WTC11 (cell line): ENCODE measurements around the gene MYO3A. TPM values are rescaled to one million over a fixed set of nuclear protein-coding genes. Genes with fewer than 3 reads are reported as not detected.

Source experiments
- ATAC-seq: fragments of 200-7000 bp; cut with Tn5 transposase; 2 replicates; pipeline ENCODE4 v1.10.0; 2021; ENCODE audit warnings: mild to moderate bottlenecking, moderate library complexity
- CTCF ChIA-PET: fragments of 300-600 bp; sonication (Branson Sonifier 250); formaldehyde crosslinking; loops from one replicate; lab custom pipeline; 2021; ENCODE audit warnings: antibody characterized with exemption; lab: Charles Lee
- POLR2A ChIA-PET: fragments of 350-600 bp; sonication (Branson Sonifier 250); formaldehyde crosslinking; loops from one replicate; lab custom pipeline; 2021; ENCODE audit warnings: antibody characterized with exemption; lab: Charles Lee
- DNase-seq: peaks from one replicate; pipeline ENCODE4 v3.0.0; 2021; ENCODE audit warnings: low spot score
- H3K27ac Mint-ChIP-seq: 2 replicates; pipeline ENCODE4 v1.8.0; 2021; ENCODE audit warnings: mixed read lengths
- H3K27me3 Mint-ChIP-seq: 2 replicates; pipeline ENCODE4 v1.8.0; 2021; ENCODE audit warnings: low read depth, mild to moderate bottlenecking, moderate library complexity, mixed read lengths
- H3K36me3 Mint-ChIP-seq: 2 replicates; pipeline ENCODE4 v1.8.0; 2021; ENCODE audit warnings: mixed read lengths
- H3K4me1 Mint-ChIP-seq: 2 replicates; pipeline ENCODE4 v1.8.0; 2022; ENCODE audit warnings: mixed read lengths
- H3K4me3 Mint-ChIP-seq: 2 replicates; pipeline ENCODE4 v1.8.0; 2021; ENCODE audit warnings: mild to moderate bottlenecking, moderate library complexity, mixed read lengths
- H3K9me3 Mint-ChIP-seq: 2 replicates; pipeline ENCODE4 v1.8.0; 2021; ENCODE audit warnings: mixed read lengths
- ELF4 ChIP-seq: sonication (generic); formaldehyde crosslinking; IDR thresholded peaks from 2 replicates; pipeline ENCODE4 v1.8.1; 2022; ENCODE audit warnings: low read depth, mild to moderate bottlenecking, moderate library complexity, missing genetic modification reagents
- GTF2I ChIP-seq: fragments of 250-450 bp; sonication (Bioruptor Pico); conservative IDR thresholded peaks from 2 replicates; pipeline ENCODE4 v1.4.0; 2021; ENCODE audit warnings: mild to moderate bottlenecking
- IRF2 ChIP-seq: sonication (generic); formaldehyde crosslinking; IDR thresholded peaks from 2 replicates; pipeline ENCODE4 v1.8.0; 2022; ENCODE audit warnings: low read depth, missing genetic modification reagents, borderline replicate concordance
- ZBTB21 ChIP-seq: sonication (generic); formaldehyde crosslinking; IDR thresholded peaks from 2 replicates; pipeline ENCODE4 v1.8.1; 2023; ENCODE audit warnings: mild to moderate bottlenecking, missing genetic modification reagents, borderline replicate concordance
- ZNF317 ChIP-seq: sonication (generic); formaldehyde crosslinking; IDR thresholded peaks from 2 replicates; pipeline ENCODE4 v1.8.1; 2023; ENCODE audit warnings: low read depth, mild to moderate bottlenecking, moderate library complexity, missing genetic modification reagents, borderline replicate concordance
- total RNA-seq: library from RNA; stranded (reverse); gene quantifications from 3 replicates; pipeline ENCODE4 v1.2.3, GENCODE V29; 2021
- TF ChIP-seq, protein P1 (sequence below): sonication (generic); formaldehyde crosslinking; IDR thresholded peaks from 2 replicates; pipeline ENCODE4 v1.8.0; 2023; ENCODE audit warnings: mild to moderate bottlenecking, missing genetic modification reagents
- TF ChIP-seq, protein P2 (sequence below): fragments of 250-450 bp; sonication (Bioruptor Pico); IDR thresholded peaks from 2 replicates; pipeline ENCODE4 v1.9.0; 2021; ENCODE audit warnings: mild to moderate bottlenecking
- TF ChIP-seq, protein P3 (sequence below): sonication (generic); formaldehyde crosslinking; IDR thresholded peaks from 2 replicates; pipeline ENCODE4 v1.8.0; 2023; ENCODE audit warnings: missing genetic modification reagents, mild to moderate bottlenecking, borderline replicate concordance
- TF ChIP-seq, protein P4 (sequence below): fragments of 250-450 bp; sonication (Bioruptor Pico); conservative IDR thresholded peaks from 2 replicates; pipeline ENCODE4 v1.9.0; 2021; ENCODE audit warnings: mild to moderate bottlenecking

MYO3A gene
- total RNA-seq, 1 experiment from 2014 or later: 3.7 TPM

DNA sequence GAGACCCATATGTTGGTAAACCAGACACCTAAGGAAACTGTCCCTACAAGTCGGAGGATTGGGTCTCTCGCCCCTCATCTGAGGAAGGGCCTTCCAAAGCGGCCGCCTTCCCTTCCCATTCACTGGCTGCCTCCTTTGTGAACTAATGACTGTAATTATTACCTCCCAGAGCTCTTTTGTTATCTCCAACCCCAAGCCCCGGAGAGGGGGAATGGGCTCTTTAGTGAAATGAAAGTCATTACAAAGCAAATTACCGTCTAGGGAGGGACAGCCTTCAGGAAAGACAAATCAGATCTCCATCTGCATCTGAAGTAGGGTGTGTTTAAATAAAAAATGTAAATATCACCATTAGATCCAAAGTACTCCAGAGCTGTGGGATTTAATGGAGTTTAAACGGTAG, 280.0 kb downstream of the MYO3A start:
- H3K36me3 Mint-ChIP-seq: no peaks in the 10 kb centered on the region
- TF ChIP-seq, protein P1, sequence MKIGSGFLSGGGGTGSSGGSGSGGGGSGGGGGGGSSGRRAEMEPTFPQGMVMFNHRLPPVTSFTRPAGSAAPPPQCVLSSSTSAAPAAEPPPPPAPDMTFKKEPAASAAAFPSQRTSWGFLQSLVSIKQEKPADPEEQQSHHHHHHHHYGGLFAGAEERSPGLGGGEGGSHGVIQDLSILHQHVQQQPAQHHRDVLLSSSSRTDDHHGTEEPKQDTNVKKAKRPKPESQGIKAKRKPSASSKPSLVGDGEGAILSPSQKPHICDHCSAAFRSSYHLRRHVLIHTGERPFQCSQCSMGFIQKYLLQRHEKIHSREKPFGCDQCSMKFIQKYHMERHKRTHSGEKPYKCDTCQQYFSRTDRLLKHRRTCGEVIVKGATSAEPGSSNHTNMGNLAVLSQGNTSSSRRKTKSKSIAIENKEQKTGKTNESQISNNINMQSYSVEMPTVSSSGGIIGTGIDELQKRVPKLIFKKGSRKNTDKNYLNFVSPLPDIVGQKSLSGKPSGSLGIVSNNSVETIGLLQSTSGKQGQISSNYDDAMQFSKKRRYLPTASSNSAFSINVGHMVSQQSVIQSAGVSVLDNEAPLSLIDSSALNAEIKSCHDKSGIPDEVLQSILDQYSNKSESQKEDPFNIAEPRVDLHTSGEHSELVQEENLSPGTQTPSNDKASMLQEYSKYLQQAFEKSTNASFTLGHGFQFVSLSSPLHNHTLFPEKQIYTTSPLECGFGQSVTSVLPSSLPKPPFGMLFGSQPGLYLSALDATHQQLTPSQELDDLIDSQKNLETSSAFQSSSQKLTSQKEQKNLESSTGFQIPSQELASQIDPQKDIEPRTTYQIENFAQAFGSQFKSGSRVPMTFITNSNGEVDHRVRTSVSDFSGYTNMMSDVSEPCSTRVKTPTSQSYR (CRISPR knock-in tag): no peak
- TF ChIP-seq, protein P2, sequence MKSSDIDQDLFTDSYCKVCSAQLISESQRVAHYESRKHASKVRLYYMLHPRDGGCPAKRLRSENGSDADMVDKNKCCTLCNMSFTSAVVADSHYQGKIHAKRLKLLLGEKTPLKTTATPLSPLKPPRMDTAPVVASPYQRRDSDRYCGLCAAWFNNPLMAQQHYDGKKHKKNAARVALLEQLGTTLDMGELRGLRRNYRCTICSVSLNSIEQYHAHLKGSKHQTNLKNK (CRISPR knock-in tag): peak; percentile 78
- TF ChIP-seq, all 79 proteins: peak for 1
- H3K9me3 Mint-ChIP-seq: no peaks in the 10 kb centered on the region
- H3K27ac Mint-ChIP-seq: peak overlapping the region; percentile 94
- H3K4me1 Mint-ChIP-seq: peaks cover 52% of the 10 kb centered on the region
- ChIA-PET CTCF (interaction anchor here (0.5 to 3.6 kb wide), 4 partner anchors 38 to 339 kb away, joined by 3 to 10 read pairs (median 4); partner anchors contain the start of gene MYO3A), POLR2A (interaction anchor here (1.3 kb wide), 1 partner anchor 10 kb away, joined by 3 read pairs; no protein-coding TSS in a partner anchor)
- DNase-seq (peak; percentile 49), ATAC-seq (peak; percentile 36)
- H3K27me3 Mint-ChIP-seq: peaks cover 45% of the 10 kb centered on the region
- peak overlapping the region; percentile 76 for H3K4me3 Mint-ChIP-seq

DNA sequence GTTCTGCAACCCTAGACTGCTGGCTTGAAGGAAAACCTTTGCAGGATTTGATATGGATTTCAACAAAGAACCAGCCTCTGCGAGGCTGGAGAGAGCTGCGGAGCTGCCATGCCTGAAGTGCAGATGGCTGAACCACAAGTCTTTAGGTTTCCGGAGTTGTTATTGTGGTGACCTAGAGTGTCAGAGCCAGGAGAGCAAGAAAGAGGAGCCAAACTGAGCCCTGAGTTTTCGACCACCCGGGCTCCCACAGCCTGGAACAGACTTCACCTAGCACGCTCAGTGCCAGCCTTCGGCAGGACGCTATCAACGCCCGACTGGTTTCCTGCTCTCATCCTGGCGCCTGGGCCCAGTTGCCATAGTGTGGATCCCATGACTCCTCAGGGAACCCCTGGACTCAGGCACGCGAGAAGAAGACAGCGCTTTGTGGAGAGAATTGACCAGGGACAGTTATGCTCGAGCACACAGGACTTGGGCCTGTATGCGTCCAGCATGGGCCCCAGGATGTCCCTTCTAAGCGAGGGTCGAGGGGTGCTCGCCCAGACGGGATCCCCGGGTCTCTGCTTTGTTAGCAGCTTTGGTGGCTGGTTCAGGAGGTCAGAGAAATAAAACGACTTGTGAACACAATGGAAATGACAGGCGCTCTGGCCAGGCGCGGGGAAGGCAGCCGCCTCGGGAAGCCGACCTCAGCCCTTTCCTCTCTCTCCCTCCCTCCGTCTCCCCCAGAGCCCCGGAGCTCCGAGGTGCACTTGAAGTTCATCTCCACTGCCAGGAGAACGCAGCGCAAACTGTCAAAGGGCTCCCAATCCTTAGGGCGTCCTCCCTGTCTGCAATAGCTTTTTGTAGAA, 280.7 kb downstream of the MYO3A start:
- H3K36me3 Mint-ChIP-seq: no peaks in the 10 kb centered on the region
- CTCF ChIA-PET: interaction anchor here (0.6 to 3.6 kb wide), 3 partner anchors 28 to 340 kb away, joined by 3 to 10 read pairs (median 4); no protein-coding TSS in a partner anchor
- DNase-seq (peak; percentile 49), ATAC-seq (peak; percentile 0; the same call in 1 of the 2 replicates)
- H3K27ac Mint-ChIP-seq: peak overlapping the region; percentile 79
- no peak for TF ChIP-seq IRF2 (CRISPR knock-in tag)
- TF ChIP-seq ZNF317: no peak
- TF ChIP-seq, all 79 proteins: peak for 0
- Mint-ChIP-seq H3K4me1 (peaks cover 58% of the 10 kb centered on the region), H3K27me3 (peaks cover 52% of the 10 kb centered on the region), H3K9me3 (no peaks in the 10 kb centered on the region), H3K4me3 (peak overlapping the region; percentile 76)
- POLR2A ChIA-PET: no interaction called here

DNA sequence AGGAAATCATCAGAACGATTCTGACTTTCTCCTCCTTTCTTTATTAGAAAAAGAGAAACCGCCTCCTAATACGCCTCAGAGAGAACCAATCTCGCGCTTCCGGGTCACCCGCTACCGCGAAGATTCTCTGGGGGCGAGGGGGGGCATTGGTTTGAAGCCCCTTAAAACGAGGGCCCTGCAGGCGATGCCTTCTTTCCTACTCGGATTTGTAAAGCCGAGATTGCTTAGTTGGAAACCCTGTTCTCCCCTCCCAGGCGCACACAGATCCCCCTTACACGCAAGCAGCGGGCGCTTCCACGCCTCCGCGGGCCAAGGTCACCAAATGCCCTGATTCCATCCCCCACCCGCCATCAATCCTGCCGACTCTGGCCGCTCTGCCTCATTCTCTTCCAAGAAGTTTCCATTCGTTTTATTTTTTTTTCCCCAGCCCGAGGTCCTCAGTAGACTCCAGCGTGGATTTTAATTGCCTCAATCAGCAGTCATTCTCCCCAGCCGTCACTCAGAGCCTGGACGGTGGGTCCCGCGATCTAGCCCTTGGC, 281.4 kb downstream of the MYO3A start:
- Mint-ChIP-seq H3K4me3 (peak overlapping the region; percentile 76), H3K36me3 (no peaks in the 10 kb centered on the region)
- ATAC-seq: no peak
- TF ChIP-seq ZBTB21 (CRISPR knock-in tag): no peak
- TF ChIP-seq, protein P3, sequence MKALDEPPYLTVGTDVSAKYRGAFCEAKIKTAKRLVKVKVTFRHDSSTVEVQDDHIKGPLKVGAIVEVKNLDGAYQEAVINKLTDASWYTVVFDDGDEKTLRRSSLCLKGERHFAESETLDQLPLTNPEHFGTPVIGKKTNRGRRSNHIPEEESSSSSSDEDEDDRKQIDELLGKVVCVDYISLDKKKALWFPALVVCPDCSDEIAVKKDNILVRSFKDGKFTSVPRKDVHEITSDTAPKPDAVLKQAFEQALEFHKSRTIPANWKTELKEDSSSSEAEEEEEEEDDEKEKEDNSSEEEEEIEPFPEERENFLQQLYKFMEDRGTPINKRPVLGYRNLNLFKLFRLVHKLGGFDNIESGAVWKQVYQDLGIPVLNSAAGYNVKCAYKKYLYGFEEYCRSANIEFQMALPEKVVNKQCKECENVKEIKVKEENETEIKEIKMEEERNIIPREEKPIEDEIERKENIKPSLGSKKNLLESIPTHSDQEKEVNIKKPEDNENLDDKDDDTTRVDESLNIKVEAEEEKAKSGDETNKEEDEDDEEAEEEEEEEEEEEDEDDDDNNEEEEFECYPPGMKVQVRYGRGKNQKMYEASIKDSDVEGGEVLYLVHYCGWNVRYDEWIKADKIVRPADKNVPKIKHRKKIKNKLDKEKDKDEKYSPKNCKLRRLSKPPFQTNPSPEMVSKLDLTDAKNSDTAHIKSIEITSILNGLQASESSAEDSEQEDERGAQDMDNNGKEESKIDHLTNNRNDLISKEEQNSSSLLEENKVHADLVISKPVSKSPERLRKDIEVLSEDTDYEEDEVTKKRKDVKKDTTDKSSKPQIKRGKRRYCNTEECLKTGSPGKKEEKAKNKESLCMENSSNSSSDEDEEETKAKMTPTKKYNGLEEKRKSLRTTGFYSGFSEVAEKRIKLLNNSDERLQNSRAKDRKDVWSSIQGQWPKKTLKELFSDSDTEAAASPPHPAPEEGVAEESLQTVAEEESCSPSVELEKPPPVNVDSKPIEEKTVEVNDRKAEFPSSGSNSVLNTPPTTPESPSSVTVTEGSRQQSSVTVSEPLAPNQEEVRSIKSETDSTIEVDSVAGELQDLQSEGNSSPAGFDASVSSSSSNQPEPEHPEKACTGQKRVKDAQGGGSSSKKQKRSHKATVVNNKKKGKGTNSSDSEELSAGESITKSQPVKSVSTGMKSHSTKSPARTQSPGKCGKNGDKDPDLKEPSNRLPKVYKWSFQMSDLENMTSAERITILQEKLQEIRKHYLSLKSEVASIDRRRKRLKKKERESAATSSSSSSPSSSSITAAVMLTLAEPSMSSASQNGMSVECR (CRISPR knock-in tag): no peak
- TF ChIP-seq ELF4: no peak
- TF ChIP-seq, protein P1 (CRISPR knock-in tag): no peak
- no peak for TF ChIP-seq GTF2I (CRISPR knock-in tag)
- TF ChIP-seq, protein P4, sequence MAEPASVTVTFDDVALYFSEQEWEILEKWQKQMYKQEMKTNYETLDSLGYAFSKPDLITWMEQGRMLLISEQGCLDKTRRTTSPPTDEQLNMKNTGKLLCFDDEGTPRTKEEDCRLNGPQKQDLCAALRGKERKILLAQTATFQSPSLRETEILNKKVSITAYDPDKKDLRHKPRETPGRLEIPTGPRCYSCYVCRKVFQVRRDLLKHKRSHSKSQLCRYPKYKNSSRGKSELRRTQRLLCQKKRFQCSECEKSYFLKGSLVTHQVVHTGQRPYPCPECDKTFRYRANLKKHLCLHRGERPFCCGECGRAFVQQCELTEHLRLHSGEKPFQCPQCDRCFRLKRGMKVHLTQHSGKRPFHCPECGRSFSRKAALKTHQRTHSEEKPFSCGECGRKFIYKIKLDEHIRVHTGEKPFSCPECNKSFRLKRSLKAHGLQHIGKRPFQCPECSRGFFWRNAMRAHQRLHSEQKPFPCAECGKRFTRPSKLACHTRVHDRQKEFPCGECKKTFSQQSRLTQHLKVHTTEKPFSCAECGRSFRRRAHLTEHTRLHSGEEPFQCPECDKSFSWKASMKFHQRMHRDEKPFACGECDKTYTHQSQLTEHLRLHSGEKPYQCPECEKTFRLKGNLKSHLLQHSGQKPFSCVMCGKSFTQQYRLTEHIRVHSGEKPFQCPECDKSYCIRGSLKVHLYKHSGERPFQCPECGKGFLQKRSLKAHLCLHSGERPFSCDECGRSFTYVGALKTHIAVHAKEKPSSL (CRISPR knock-in tag): no peak
- TF ChIP-seq, all 79 proteins: peak for 0
- Mint-ChIP-seq H3K27me3 (peaks cover 59% of the 10 kb centered on the region), H3K27ac (no peak overlapping the region), H3K9me3 (no peaks in the 10 kb centered on the region), H3K4me1 (peaks cover 62% of the 10 kb centered on the region)
- POLR2A ChIA-PET: no interaction called here
- CTCF ChIA-PET: interaction anchor here (0.6 to 3.6 kb wide), 2 partner anchors 27 to 340 kb away, joined by 3 to 10 read pairs; no protein-coding TSS in a partner anchor
- no peak for DNase-seq
